ENCODE measurements around the gene POU2F2.
"Not testable (repeated sequence)": the region's sequence is repeated elsewhere in the genome, so short reads cannot be mapped to it uniquely, and the experiment has no call there.

The POU2F2 gene

DNA sequence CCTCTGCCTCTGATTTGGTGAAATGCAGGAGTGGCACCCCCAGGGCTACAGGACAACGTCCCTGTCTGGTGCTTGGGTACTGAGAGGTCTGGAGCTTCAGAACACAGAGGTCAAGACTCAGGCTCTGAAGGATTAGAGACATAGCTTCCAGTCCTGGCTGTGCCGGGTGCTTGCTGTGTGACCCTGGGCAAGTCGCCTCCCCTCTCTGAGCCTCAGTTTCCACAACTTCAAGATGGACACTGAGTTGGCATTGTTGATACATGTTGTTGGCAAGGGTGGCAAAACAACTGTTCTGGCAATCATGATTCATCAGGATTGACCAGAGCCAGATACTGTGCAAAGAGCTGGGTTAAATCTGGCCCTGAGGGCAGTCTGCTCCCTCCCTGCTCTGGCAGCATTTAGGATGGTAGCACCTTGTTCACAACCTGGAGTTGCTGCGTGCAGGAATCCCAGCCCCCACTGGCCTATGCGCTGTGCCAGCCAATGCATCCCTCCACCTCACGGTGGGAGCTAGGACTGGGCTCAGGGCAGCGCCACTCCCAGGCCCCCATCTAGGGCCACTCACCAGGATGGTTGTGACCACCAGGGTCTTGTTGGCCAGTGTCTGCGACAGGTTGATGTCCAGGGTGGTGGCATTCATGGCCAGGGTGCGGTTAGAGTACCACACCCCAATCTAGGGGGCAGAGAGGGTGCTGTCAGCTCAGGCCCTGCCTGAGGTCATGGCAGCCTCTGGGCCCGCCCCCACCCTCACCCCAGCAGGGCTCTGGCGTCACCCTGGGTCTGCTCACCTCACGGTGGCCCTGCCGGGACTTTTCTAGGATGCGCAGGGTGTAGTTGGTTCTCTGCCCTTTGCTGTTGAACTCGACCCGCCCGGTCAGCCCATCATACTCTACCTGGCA is 79.0 kb downstream of the POU2F2 start:
- no peak for DNase-seq

GRCh38 chr19:42052241-42052863 is 79.9 kb downstream of the POU2F2 start:
- no peak for DNase-seq

- DNase-seq, result peak; percentile 89
Observed at GRCh38 chr19:42051166-42052115, 80.8 kb downstream of the POU2F2 start.

DNA sequence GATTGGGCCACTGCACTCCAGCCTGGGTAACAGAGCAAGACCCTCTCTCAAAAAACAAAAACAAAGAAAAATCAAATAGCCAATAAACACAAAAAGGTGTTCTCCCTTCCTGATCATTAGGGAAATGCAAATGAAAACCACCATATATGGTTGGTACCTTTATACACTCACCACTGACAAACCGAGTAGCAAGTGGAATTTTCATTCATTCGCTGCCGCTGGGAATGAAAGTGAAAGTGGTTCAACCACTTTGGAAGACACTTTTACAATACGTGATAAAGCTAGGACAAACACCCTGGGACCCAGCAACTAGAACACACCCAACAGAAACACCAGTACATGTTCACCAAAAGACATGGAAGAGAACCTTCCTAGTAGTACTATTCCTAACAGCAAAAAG is 83.3 kb downstream of the POU2F2 start:
- DNase-seq, result peak; percentile 24

DNA sequence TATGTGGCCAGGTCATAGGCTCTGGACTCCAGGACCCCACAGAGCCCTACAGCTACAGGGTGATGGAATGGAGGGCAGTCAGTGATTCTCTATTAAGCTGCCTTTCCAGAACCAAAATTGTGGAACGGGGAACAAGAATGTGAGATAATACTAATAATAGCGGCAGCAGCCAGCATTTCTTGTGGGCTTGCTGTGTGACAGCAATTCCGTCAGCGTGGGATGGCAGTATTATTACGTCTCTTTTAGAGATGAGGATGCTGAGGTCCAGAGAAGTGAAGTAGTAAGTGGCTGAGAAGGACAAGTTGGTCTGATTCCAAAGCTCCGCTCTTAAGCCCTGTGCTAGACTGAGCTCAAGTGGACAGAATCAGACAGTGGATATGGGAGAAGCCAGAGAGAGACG is 86.7 kb downstream of the POU2F2 start:
- no peak for DNase-seq

DNA sequence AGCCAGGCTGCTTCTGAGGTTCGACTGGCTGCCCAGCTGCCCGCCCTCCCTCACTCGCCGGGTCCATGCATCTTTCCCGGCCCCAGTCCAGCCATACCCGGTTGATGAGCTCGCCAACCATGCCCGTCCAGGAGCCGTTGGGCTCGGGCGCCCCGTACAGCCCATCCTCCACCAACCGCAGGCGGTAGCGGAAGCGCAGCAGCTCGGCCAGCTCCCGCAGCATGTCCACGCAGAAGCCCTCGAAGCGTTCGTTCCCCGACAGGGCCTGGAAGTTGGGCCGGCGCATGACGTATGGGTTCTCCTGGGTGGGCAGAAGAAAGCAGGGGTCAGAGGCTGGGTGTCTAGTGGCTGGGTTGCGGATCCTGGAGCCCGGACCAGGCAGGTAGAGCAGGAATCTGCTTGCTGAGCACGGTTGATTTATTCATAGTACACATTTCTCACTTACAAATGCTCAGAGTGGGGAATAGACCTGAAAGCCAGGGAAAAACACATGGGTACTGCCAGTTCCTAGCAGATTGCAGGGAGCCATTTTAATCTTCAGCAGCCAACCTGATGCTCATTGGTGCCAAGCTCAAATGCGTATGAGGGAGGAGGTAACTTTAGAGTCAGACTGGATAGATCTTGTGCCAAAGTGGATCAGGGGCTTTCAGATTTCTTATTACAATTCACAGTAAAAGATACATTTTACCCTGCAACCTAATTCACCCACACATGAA is 89.6 kb downstream of the POU2F2 start:
- no peak for DNase-seq

DNA sequence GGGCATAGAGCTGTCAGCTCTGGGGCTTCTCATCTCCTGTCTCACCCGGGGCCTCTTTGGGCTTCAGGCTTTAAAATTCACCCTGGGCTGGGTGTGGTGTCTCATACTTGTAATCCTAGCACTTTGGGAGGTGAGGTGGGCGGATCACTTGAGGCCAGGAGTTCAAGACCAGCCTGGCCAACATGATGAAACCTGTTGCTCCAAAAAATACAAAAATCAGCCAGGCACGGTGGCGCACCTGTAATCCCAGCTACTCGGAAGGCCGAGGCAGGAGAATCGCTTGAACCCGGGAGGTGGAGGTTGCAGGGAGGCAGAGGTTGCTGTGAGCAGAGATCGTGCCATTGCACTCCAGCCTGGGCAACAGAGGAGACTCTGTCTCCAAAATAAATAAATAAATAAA is 91.8 kb downstream of the POU2F2 start:
- DNase-seq, result not testable (repeated sequence)

GRCh38 chr19:42040031-42040430 is 92.2 kb downstream of the POU2F2 start:
- DNase-seq, result no peak

DNA sequence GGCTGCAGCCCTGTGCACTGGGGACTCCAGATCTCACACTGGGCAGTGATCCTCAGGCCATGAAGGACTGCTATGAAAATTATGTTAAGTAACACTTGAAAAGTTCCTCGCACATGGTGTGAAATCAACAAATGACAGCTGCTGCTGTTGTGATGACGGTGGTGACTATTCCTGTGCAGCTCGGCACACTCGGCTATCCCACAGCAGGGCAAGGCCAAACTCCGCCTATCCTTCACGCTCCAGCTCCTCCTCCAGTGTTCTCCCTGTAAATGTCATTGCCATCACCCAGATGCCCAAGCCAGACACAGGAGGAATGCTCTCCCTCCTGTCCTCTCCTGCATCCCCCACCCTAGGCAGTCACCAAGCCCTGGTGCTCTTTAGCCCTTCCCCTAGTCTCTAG is 93.6 kb downstream of the POU2F2 start:
- DNase-seq, result no peak

DNA sequence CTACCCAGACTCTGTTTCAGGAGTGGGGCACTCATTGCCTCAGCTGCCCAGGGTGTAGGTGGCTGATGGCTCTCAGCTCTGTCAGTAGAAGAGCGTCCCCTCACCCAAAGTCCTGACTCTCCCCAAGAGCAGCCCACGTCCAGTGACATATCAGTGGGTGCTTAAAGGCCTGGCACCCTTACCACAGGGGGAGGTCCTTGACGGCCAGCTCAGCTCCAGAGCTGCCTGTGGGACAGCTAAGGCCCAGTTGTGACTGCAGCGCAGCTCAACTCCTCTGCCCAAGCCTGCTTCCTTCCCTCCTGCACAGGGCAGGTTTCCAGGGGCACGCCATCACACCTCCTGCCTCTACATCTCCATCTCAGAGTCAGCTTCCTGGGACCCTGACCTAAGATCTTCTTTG is 94.6 kb downstream of the POU2F2 start:
- no peak for DNase-seq
